Effector memory CD8-positive, alpha-beta T cell (primary cell): ENCODE results near the gene CFDP1.

Experiments
- ATAC-seq: fragments of 150-1000 bp; cut with Tn5 transposase; replicated peaks from 2 replicates; pipeline ENCODE4 v1.10.0; 2021; ENCODE audit warnings: mild to moderate bottlenecking, moderate library complexity
- DNase-seq, 3 experiments: peaks; one replicate each; pipeline ENCODE4 v3.0.0; 2021
- H3K27ac Mint-ChIP-seq, 2 donors: one replicate each; pipeline ENCODE4 v1.8.0; 2022; ENCODE audit warnings: mild to moderate bottlenecking in 2 of 2, mixed read lengths in 2 of 2, moderate library complexity in 2 of 2
- H3K27me3 Mint-ChIP-seq, 2 donors: one replicate each; pipeline ENCODE4 v1.8.0; 2022; ENCODE audit warnings: mixed read lengths in 2 of 2
- H3K36me3 Mint-ChIP-seq: one replicate; pipeline ENCODE4 v1.8.0; 2022; ENCODE audit warnings: mild to moderate bottlenecking, moderate library complexity, mixed read lengths; ENCODE audit not compliant: insufficient read depth
- H3K4me1 Mint-ChIP-seq, 2 donors: one replicate each; pipeline ENCODE4 v1.8.0; 2022; ENCODE audit warnings: low read depth in 2 of 2, mixed read lengths in 2 of 2
- H3K4me3 Mint-ChIP-seq, 2 donors: one replicate each; pipeline ENCODE4 v1.8.0; 2022; ENCODE audit warnings: mild to moderate bottlenecking in 2 of 2, mixed read lengths in 2 of 2, moderate library complexity in 2 of 2
- H3K9me3 Mint-ChIP-seq, 2 donors: one replicate each; pipeline ENCODE4 v1.8.0; 2022; ENCODE audit warnings: mixed read lengths in 2 of 2

Gene CFDP1

GRCh38 chr16:75263963-75264445 is 169.3 kb downstream of the CFDP1 start:
- Mint-ChIP-seq H3K27me3 (peaks cover 43 to 63% of the 10 kb centered on the region in 2 donors), H3K9me3 (no peaks in the 10 kb centered on the region), H3K36me3 (no peaks in the 10 kb centered on the region), H3K4me1 (peaks cover 0 to 6% of the 10 kb centered on the region in 2 donors), H3K4me3 (peak overlapping the region; percentile 51 to 71), H3K27ac (no peak overlapping the region)
- DNase-seq (no peak), ATAC-seq (no peak)

GRCh38 chr16:75263291-75263962 is 169.9 kb downstream of the CFDP1 start:
- DNase-seq (no peak), ATAC-seq (no peak)
- no peak overlapping the region for H3K27ac Mint-ChIP-seq
- peaks cover 43 to 66% of the 10 kb centered on the region in 2 donors for H3K27me3 Mint-ChIP-seq
- no peaks in the 10 kb centered on the region for H3K9me3 Mint-ChIP-seq
- H3K4me1 Mint-ChIP-seq, result peaks cover 0 to 6% of the 10 kb centered on the region in 2 donors
- no peak overlapping the region for H3K4me3 Mint-ChIP-seq
- H3K36me3 Mint-ChIP-seq, result no peaks in the 10 kb centered on the region

- ATAC-seq (no peak), DNase-seq (no peak)
- H3K36me3 Mint-ChIP-seq, result no peaks in the 10 kb centered on the region
- H3K27me3 Mint-ChIP-seq, result peaks cover 50 to 71% of the 10 kb centered on the region in 2 donors
- H3K4me3 Mint-ChIP-seq, result no peak overlapping the region
- H3K4me1 Mint-ChIP-seq, result peaks cover 0 to 10% of the 10 kb centered on the region in 2 donors
- no peak overlapping the region for H3K27ac Mint-ChIP-seq
- H3K9me3 Mint-ChIP-seq, result no peaks in the 10 kb centered on the region
Observed at GRCh38 chr16:75262800-75263127, 170.5 kb downstream of the CFDP1 start.

- no peak for ATAC-seq
- no peak overlapping the region for H3K27ac Mint-ChIP-seq
- H3K36me3 Mint-ChIP-seq, result no peaks in the 10 kb centered on the region
- H3K4me3 Mint-ChIP-seq, result no peak overlapping the region
- H3K27me3 Mint-ChIP-seq, result peaks cover 51 to 71% of the 10 kb centered on the region in 2 donors
- peaks cover 0 to 10% of the 10 kb centered on the region in 2 donors for H3K4me1 Mint-ChIP-seq
- DNase-seq, result no peak
- no peaks in the 10 kb centered on the region for H3K9me3 Mint-ChIP-seq
Observed at GRCh38 chr16:75262104-75262799, 171.1 kb downstream of the CFDP1 start.

- Mint-ChIP-seq H3K36me3 (no peaks in the 10 kb centered on the region), H3K27me3 (peaks cover 47 to 71% of the 10 kb centered on the region in 2 donors), H3K27ac (no peak overlapping the region), H3K4me1 (peaks cover 0 to 10% of the 10 kb centered on the region in 2 donors), H3K9me3 (no peaks in the 10 kb centered on the region), H3K4me3 (no peak overlapping the region)
- DNase-seq (no peak), ATAC-seq (no peak)
Observed at GRCh38 chr16:75261590-75262078, 171.7 kb downstream of the CFDP1 start.

- H3K4me1 Mint-ChIP-seq, result peaks cover 0 to 6% of the 10 kb centered on the region in 2 donors
- no peak overlapping the region for H3K4me3 Mint-ChIP-seq
- no peaks in the 10 kb centered on the region for H3K36me3 Mint-ChIP-seq
- ATAC-seq (no peak), DNase-seq (no peak)
- H3K27ac Mint-ChIP-seq, result no peak overlapping the region
- no peaks in the 10 kb centered on the region for H3K9me3 Mint-ChIP-seq
- peaks cover 42 to 68% of the 10 kb centered on the region in 2 donors for H3K27me3 Mint-ChIP-seq
Observed at GRCh38 chr16:75260851-75261589, 172.3 kb downstream of the CFDP1 start.

- H3K27ac Mint-ChIP-seq, result no peak overlapping the region
- no peaks in the 10 kb centered on the region for H3K36me3 Mint-ChIP-seq
- no peak for ATAC-seq
- no peak overlapping the region for H3K4me3 Mint-ChIP-seq
- peaks cover 45 to 71% of the 10 kb centered on the region in 2 donors for H3K27me3 Mint-ChIP-seq
- H3K4me1 Mint-ChIP-seq, result peaks cover 0 to 6% of the 10 kb centered on the region in 2 donors
- H3K9me3 Mint-ChIP-seq, result no peaks in the 10 kb centered on the region
- no peak for DNase-seq
Observed at GRCh38 chr16:75258807-75259141, 174.5 kb downstream of the CFDP1 start.

- Mint-ChIP-seq H3K9me3 (no peaks in the 10 kb centered on the region), H3K27me3 (peaks cover 45 to 71% of the 10 kb centered on the region in 2 donors), H3K36me3 (no peaks in the 10 kb centered on the region), H3K4me1 (peaks cover 0 to 6% of the 10 kb centered on the region in 2 donors), H3K27ac (no peak overlapping the region), H3K4me3 (no peak overlapping the region)
- no peak for ATAC-seq
- DNase-seq, result no peak
Observed at GRCh38 chr16:75257886-75258806, 175.2 kb downstream of the CFDP1 start.

- Mint-ChIP-seq H3K4me1 (peaks cover 0 to 4% of the 10 kb centered on the region in 2 donors), H3K9me3 (no peaks in the 10 kb centered on the region), H3K4me3 (no peak overlapping the region), H3K36me3 (no peaks in the 10 kb centered on the region), H3K27me3 (peaks cover 45 to 71% of the 10 kb centered on the region in 2 donors), H3K27ac (no peak overlapping the region)
- DNase-seq, result no peak
- ATAC-seq, result no peak
Observed at GRCh38 chr16:75256696-75257343, 176.5 kb downstream of the CFDP1 start.

- no peak for DNase-seq
- Mint-ChIP-seq H3K27me3 (peaks cover 43 to 68% of the 10 kb centered on the region in 2 donors), H3K27ac (no peak overlapping the region), H3K4me3 (no peak overlapping the region), H3K4me1 (peaks cover 0 to 6% of the 10 kb centered on the region in 2 donors), H3K36me3 (no peaks in the 10 kb centered on the region), H3K9me3 (no peaks in the 10 kb centered on the region)
- no peak for ATAC-seq
Observed at GRCh38 chr16:75256059-75256571, 177.2 kb downstream of the CFDP1 start.

GRCh38 chr16:75254359-75254837 is 178.9 kb downstream of the CFDP1 start:
- no peaks in the 10 kb centered on the region for H3K36me3 Mint-ChIP-seq
- no peak overlapping the region for H3K27ac Mint-ChIP-seq
- peaks cover 56 to 82% of the 10 kb centered on the region in 2 donors for H3K27me3 Mint-ChIP-seq
- DNase-seq (no peak), ATAC-seq (no peak)
- no peaks in the 10 kb centered on the region for H3K9me3 Mint-ChIP-seq
- H3K4me3 Mint-ChIP-seq, result no peak overlapping the region
- H3K4me1 Mint-ChIP-seq, result peaks cover 0 to 10% of the 10 kb centered on the region in 2 donors
